Measurements from ENCODE around the gene FGF14.

DNA sequence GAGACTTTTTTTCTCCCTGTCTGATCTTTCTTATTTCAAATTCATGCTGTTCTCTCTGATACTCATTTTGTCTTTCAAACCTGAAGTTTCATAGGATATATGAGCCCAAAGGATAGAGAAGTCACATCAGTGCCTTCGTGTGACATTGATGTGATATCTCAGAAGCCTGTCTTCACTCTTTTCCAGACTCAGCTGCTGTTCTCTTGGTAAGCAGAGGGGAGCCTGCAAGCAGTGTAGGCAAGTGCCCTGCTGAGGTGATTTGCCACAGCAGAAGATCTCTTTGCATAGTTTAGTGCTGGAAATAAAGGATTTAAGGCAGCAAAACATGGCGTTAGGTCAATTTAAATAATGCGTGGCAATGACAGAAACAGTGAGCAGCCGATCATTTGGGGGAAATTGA, 602.7 kb downstream of the FGF14 start:
- TF ChIP-seq, protein P1, sequence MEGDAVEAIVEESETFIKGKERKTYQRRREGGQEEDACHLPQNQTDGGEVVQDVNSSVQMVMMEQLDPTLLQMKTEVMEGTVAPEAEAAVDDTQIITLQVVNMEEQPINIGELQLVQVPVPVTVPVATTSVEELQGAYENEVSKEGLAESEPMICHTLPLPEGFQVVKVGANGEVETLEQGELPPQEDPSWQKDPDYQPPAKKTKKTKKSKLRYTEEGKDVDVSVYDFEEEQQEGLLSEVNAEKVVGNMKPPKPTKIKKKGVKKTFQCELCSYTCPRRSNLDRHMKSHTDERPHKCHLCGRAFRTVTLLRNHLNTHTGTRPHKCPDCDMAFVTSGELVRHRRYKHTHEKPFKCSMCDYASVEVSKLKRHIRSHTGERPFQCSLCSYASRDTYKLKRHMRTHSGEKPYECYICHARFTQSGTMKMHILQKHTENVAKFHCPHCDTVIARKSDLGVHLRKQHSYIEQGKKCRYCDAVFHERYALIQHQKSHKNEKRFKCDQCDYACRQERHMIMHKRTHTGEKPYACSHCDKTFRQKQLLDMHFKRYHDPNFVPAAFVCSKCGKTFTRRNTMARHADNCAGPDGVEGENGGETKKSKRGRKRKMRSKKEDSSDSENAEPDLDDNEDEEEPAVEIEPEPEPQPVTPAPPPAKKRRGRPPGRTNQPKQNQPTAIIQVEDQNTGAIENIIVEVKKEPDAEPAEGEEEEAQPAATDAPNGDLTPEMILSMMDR (conservative IDR thresholded peaks at IDR 0.05) = no peak
- no peak for TF ChIP-seq ZFX (IDR thresholded peaks at IDR 0.05)

Measured in C4-2B (cell line).